ENCODE measurements around the gene ARMC2. TPM values are rescaled to one million over a fixed set of nuclear protein-coding genes. Genes with fewer than 3 reads are reported as not detected.
"Not testable (repeated sequence)": the region's sequence is repeated elsewhere in the genome, so short reads cannot be mapped to it uniquely, and the experiment has no call there.

The ARMC2 gene
- total RNA-seq, 2 experiments from 2014 or later, result 5.2 to 5.7 TPM

- Mint-ChIP-seq H3K36me3 (ENCODE audit: low read depth) (peaks cover 34% of the 10 kb centered on the region), H3K4me1 (ENCODE audit: low read depth) (peaks cover 35% of the 10 kb centered on the region), H3K27me3 (no peaks in the 10 kb centered on the region), H3K4me3 (no peak overlapping the region), H3K9me3 (no peaks in the 10 kb centered on the region), H3K27ac (no peak overlapping the region)
- Histone ChIP-seq H3K27ac (ENCODE audit: low read depth in 1 of 2, low read length in 2 of 2) (no peak overlapping the region), H3K4me1 (ENCODE audit: insufficient read depth, low read length) (peaks cover 16% of the 10 kb centered on the region), H3K9me3 (ENCODE audit: control insufficient read depth in 1 of 2, insufficient read depth in 1 of 2, low read length in 2 of 2) (no peaks in the 10 kb centered on the region), H3K27me3 (ENCODE audit: control insufficient read depth in 1 of 2, insufficient read depth in 2 of 2, low read length in 2 of 2) (no peaks in the 10 kb centered on the region), H3K4me3 (ENCODE audit: low read length) (no peak overlapping the region), H3K36me3 (ENCODE audit: insufficient read depth, low read length) (peaks cover 23% of the 10 kb centered on the region)
- no peak for TF ChIP-seq CTCF (IDR thresholded peaks at IDR 0.05)
- CTCF ChIA-PET, result interaction anchor here (1.6 kb wide), 1 partner anchor 50 kb away, joined by 4 read pairs; no protein-coding TSS in a partner anchor
- no peak for DNase-seq
- no peak for ATAC-seq (ENCODE audit: poor library complexity)
- POLR2A ChIA-PET, result no interaction called here
- intact Hi-C loops (cut with DNase I, micrococcal nuclease), result no loop called here
Observed at GRCh38 chr6:108851756-108852155, 3.5 kb downstream of the ARMC2 start.

DNA sequence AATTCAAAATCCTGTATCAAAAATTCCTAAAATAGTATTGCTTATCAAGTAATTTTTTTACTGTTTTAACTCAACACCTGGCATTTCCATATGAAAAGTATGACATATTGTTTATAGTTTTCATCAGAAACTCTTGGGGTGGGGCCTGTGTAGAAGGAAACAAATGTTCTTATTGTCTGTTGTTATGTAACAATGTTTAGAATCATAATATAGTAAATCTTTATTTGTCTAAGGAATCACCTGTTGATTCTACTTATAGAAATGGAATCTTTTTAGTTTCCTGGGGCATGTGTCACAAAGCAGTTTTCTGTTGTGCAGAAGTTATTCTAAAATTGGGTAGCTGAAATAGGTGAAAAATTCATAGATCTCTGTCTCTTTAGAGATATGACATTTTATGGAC, 4.9 kb downstream of the ARMC2 start:
- Mint-ChIP-seq H3K9me3 (no peaks in the 10 kb centered on the region), H3K27me3 (no peaks in the 10 kb centered on the region), H3K36me3 (ENCODE audit: low read depth) (peaks cover 48% of the 10 kb centered on the region), H3K27ac (no peak overlapping the region), H3K4me3 (no peak overlapping the region), H3K4me1 (ENCODE audit: low read depth) (peaks cover 27% of the 10 kb centered on the region)
- TF ChIP-seq CTCF (IDR thresholded peaks at IDR 0.05), result no peak
- no peak for ATAC-seq (ENCODE audit: poor library complexity)
- Histone ChIP-seq H3K4me3 (ENCODE audit: low read length) (no peak overlapping the region), H3K9me3 (ENCODE audit: control insufficient read depth in 1 of 2, insufficient read depth in 1 of 2, low read length in 2 of 2) (no peaks in the 10 kb centered on the region), H3K4me1 (ENCODE audit: insufficient read depth, low read length) (peaks cover 10% of the 10 kb centered on the region), H3K27ac (ENCODE audit: low read depth in 1 of 2, low read length in 2 of 2) (no peak overlapping the region), H3K27me3 (ENCODE audit: control insufficient read depth in 1 of 2, insufficient read depth in 2 of 2, low read length in 2 of 2) (no peaks in the 10 kb centered on the region), H3K36me3 (ENCODE audit: insufficient read depth, low read length) (peaks cover 31% of the 10 kb centered on the region)
- intact Hi-C loops (cut with DNase I, micrococcal nuclease), result no loop called here
- ChIA-PET POLR2A (interaction anchor here (0.9 kb wide), 1 partner anchor 40 kb away, joined by 3 read pairs; no protein-coding TSS in a partner anchor), CTCF (no interaction called here)
- no peak for DNase-seq

DNA sequence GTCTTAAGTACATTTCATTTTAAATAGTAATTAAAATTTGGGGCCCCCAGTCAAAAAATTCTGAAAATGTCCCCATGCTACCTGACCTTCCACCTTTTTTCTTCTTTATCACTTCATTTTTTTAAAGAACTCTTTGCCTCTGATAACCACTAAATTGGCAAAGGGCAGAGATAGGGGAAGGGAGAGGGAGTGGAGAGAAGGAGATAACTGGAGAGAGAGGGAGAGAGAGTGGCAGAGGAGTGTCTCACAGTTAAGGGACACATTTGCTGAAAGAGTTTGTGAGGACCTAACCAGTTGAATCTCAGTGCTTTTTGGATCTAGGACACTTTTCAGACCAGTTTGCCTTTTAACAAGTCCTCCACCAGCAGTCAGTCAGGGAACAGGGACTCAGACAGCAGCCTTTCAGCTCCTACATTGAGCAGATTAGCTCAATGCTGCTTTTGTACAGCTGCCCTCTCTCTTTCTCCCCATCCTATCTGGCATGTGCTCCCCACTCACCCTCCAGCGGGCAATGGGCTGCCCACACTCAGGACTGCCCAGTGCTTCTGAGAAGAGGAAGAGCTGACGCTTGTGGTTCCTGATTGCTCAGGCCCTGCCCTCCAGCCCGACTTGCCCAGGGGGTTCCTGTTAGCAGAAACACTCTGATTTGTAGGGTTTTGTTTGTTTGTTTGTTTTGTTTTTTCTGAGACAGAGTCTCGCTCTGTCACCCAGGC, 14.4 kb downstream of the ARMC2 start:
- H3K4me1 ChIP-seq (ENCODE audit: insufficient read depth, low read length), result peaks cover 5% of the 10 kb centered on the region
- Mint-ChIP-seq H3K36me3 (ENCODE audit: low read depth) (peaks cover 71% of the 10 kb centered on the region), H3K27me3 (no peaks in the 10 kb centered on the region), H3K9me3 (no peaks in the 10 kb centered on the region), H3K27ac (no peak overlapping the region), H3K4me3 (no peak overlapping the region), H3K4me1 (ENCODE audit: low read depth) (peaks cover 6% of the 10 kb centered on the region)
- intact Hi-C loops (cut with DNase I, micrococcal nuclease), result no loop called here
- no peaks in the 10 kb centered on the region for H3K9me3 ChIP-seq (ENCODE audit: control insufficient read depth in 1 of 2, insufficient read depth in 1 of 2, low read length in 2 of 2)
- DNase-seq (peak in 2 of 14 experiments; percentile 34 to 45), ATAC-seq (ENCODE audit: poor library complexity) (no peak)
- no peaks in the 10 kb centered on the region for H3K27me3 ChIP-seq (ENCODE audit: control insufficient read depth in 1 of 2, insufficient read depth in 2 of 2, low read length in 2 of 2)
- ChIA-PET POLR2A (no interaction called here), CTCF (no interaction called here)
- H3K36me3 ChIP-seq (ENCODE audit: insufficient read depth, low read length), result peaks cover 10% of the 10 kb centered on the region
- no peak overlapping the region for H3K4me3 ChIP-seq (ENCODE audit: low read length)
- no peak for TF ChIP-seq CTCF (IDR thresholded peaks at IDR 0.05)
- no peak overlapping the region for H3K27ac ChIP-seq (ENCODE audit: low read depth in 1 of 2, low read length in 2 of 2)

DNA sequence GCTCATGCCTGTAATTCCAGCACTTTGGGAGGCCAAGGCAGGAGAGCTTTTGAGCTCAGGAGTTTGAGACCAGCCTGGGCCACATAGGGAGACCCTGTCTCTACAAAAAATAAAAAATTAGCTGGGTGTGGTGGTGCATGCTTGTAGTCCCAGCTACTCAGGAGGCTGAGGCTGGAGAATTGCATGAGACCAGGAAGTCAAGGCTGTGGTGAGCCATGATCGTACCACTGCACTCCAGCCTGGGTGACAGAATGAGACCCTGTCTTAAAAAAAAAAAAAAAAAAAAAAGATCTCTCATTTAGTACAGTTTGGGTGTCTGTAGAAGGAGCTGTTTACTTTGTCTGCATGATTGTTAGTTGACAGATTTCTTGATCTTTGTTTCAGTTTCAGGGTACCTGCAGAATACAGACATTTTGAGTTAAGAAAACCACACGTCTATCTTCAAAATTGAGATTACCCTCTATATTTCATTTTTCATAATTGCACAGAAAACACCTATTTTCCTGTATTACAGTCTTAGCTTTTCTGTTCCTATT, 17.6 kb downstream of the ARMC2 start:
- ChIA-PET CTCF (interaction anchor here (0.6 to 0.7 kb wide), 3 partner anchors 9 to 925 kb away, joined by 3 read pairs; no protein-coding TSS in a partner anchor), POLR2A (interaction anchor here (0.8 kb wide), 1 partner anchor 307 kb away, joined by 3 read pairs; no protein-coding TSS in a partner anchor)
- H3K27me3 ChIP-seq (ENCODE audit: control insufficient read depth in 1 of 2, insufficient read depth in 2 of 2, low read length in 2 of 2); H3K4me3 ChIP-seq (ENCODE audit: low read length); intact Hi-C loops (cut with DNase I, micrococcal nuclease); H3K27me3 Mint-ChIP-seq; H3K4me1 Mint-ChIP-seq (ENCODE audit: low read depth); H3K4me3 Mint-ChIP-seq; H3K9me3 Mint-ChIP-seq; H3K27ac Mint-ChIP-seq; H3K4me1 ChIP-seq (ENCODE audit: insufficient read depth, low read length); H3K27ac ChIP-seq (ENCODE audit: low read depth in 1 of 2, low read length in 2 of 2); H3K9me3 ChIP-seq (ENCODE audit: control insufficient read depth in 1 of 2, insufficient read depth in 1 of 2, low read length in 2 of 2): not testable (repeated sequence)
- H3K36me3 Mint-ChIP-seq (ENCODE audit: low read depth), result peaks cover 64% of the 10 kb centered on the region
- peaks cover 15% of the 10 kb centered on the region for H3K36me3 ChIP-seq (ENCODE audit: insufficient read depth, low read length)
- ATAC-seq (ENCODE audit: poor library complexity) (peak; percentile 48), DNase-seq (peak in 1 of 14 experiments; percentile 40)
